ENCODE results near the gene ICAM2.
"Not testable (repeated sequence)": the region's sequence is repeated elsewhere in the genome, so short reads cannot be mapped to it uniquely, and the experiment has no call there.

Gene ICAM2

GRCh38 chr17:64036198-64036922 lies 15.9 kb upstream of the ICAM2 start:
- DNase-seq (no peak), ATAC-seq (no peak)
- H3K27me3 Mint-ChIP-seq, result no peaks in the 10 kb centered on the region
- H3K9me3 Mint-ChIP-seq, result no peaks in the 10 kb centered on the region
- peaks cover 2% of the 10 kb centered on the region for H3K36me3 Mint-ChIP-seq (ENCODE audit: low read depth)
- no peak overlapping the region for H3K4me3 Mint-ChIP-seq
- no peak overlapping the region for H3K27ac Mint-ChIP-seq
- no peaks in the 10 kb centered on the region for H3K4me1 Mint-ChIP-seq

- peaks cover 10% of the 10 kb centered on the region for H3K4me1 Mint-ChIP-seq
- no peak overlapping the region for H3K27ac Mint-ChIP-seq
- ATAC-seq (no peak), DNase-seq (no peak)
- H3K9me3 Mint-ChIP-seq, result no peaks in the 10 kb centered on the region
- H3K36me3 Mint-ChIP-seq (ENCODE audit: low read depth), result no peaks in the 10 kb centered on the region
- H3K27me3 Mint-ChIP-seq, result no peaks in the 10 kb centered on the region
- no peak overlapping the region for H3K4me3 Mint-ChIP-seq
Measured at GRCh38 chr17:64032081-64032480, 11.6 kb upstream of the ICAM2 start.

GRCh38 chr17:64028874-64029464 lies 8.5 kb upstream of the ICAM2 start:
- peaks cover 35% of the 10 kb centered on the region for H3K4me1 Mint-ChIP-seq
- H3K9me3 Mint-ChIP-seq, result no peaks in the 10 kb centered on the region
- H3K36me3 Mint-ChIP-seq (ENCODE audit: low read depth), result no peaks in the 10 kb centered on the region
- no peak overlapping the region for H3K4me3 Mint-ChIP-seq
- ATAC-seq, result no peak
- no peaks in the 10 kb centered on the region for H3K27me3 Mint-ChIP-seq
- H3K27ac Mint-ChIP-seq, result no peak overlapping the region
- DNase-seq, result peak; percentile 78

- H3K36me3 Mint-ChIP-seq (ENCODE audit: low read depth), result no peaks in the 10 kb centered on the region
- no peaks in the 10 kb centered on the region for H3K9me3 Mint-ChIP-seq
- ATAC-seq, result peak; percentile 76
- H3K4me3 Mint-ChIP-seq, result peak overlapping the region; percentile 70
- H3K27ac Mint-ChIP-seq, result peak overlapping the region; percentile 86
- H3K4me1 Mint-ChIP-seq, result peaks cover 61% of the 10 kb centered on the region
- no peaks in the 10 kb centered on the region for H3K27me3 Mint-ChIP-seq
- DNase-seq, result peak; percentile 88
Measured at GRCh38 chr17:64025732-64026294, 5.4 kb upstream of the ICAM2 start.

GRCh38 chr17:64024781-64025731 lies 4.6 kb upstream of the ICAM2 start:
- H3K36me3 Mint-ChIP-seq (ENCODE audit: low read depth), result no peaks in the 10 kb centered on the region
- H3K4me3 Mint-ChIP-seq, result peak overlapping the region; percentile 70
- DNase-seq (peak; percentile 41), ATAC-seq (peak; percentile 38)
- H3K27me3 Mint-ChIP-seq, result no peaks in the 10 kb centered on the region
- no peaks in the 10 kb centered on the region for H3K9me3 Mint-ChIP-seq
- peaks cover 68% of the 10 kb centered on the region for H3K4me1 Mint-ChIP-seq
- peak overlapping the region; percentile 86 for H3K27ac Mint-ChIP-seq

- ATAC-seq (no peak), DNase-seq (no peak)
- Mint-ChIP-seq H3K4me3 (no peak overlapping the region), H3K4me1 (peaks cover 69% of the 10 kb centered on the region), H3K27me3 (no peaks in the 10 kb centered on the region), H3K27ac (peak overlapping the region; percentile 86), H3K36me3 (ENCODE audit: low read depth) (no peaks in the 10 kb centered on the region), H3K9me3 (no peaks in the 10 kb centered on the region)
Measured at GRCh38 chr17:64024215-64024654, 3.8 kb upstream of the ICAM2 start.

- no peak for ATAC-seq
- H3K27ac Mint-ChIP-seq, result peak overlapping the region; percentile 99
- H3K9me3 Mint-ChIP-seq, result no peaks in the 10 kb centered on the region
- no peak for DNase-seq
- H3K36me3 Mint-ChIP-seq (ENCODE audit: low read depth), result peaks cover under 1% of the 10 kb centered on the region
- peak overlapping the region; percentile 58 for H3K4me3 Mint-ChIP-seq
- no peaks in the 10 kb centered on the region for H3K27me3 Mint-ChIP-seq
- H3K4me1 Mint-ChIP-seq, result peaks cover 75% of the 10 kb centered on the region
Measured at GRCh38 chr17:64022611-64023063, 2.2 kb upstream of the ICAM2 start.

GRCh38 chr17:64019551-64019961 lies 877 bp downstream of the ICAM2 start:
- H3K4me1 Mint-ChIP-seq, result peaks cover 80% of the 10 kb centered on the region
- H3K27ac Mint-ChIP-seq, result peak overlapping the region; percentile 99
- not testable (repeated sequence) for ATAC-seq; DNase-seq; H3K36me3 Mint-ChIP-seq (ENCODE audit: low read depth); H3K27me3 Mint-ChIP-seq; H3K9me3 Mint-ChIP-seq
- peak overlapping the region; percentile 99 for H3K4me3 Mint-ChIP-seq

- H3K36me3 Mint-ChIP-seq (ENCODE audit: low read depth), result peaks cover 5% of the 10 kb centered on the region
- H3K27ac Mint-ChIP-seq, result peak overlapping the region; percentile 90
- ATAC-seq (no peak), DNase-seq (no peak)
- peaks cover 84% of the 10 kb centered on the region for H3K4me1 Mint-ChIP-seq
- no peaks in the 10 kb centered on the region for H3K27me3 Mint-ChIP-seq
- peak overlapping the region; percentile 99 for H3K4me3 Mint-ChIP-seq
- no peaks in the 10 kb centered on the region for H3K9me3 Mint-ChIP-seq
Measured at GRCh38 chr17:64017381-64017980, 3.0 kb downstream of the ICAM2 start.

GRCh38 chr17:64016974-64017373 lies 3.5 kb downstream of the ICAM2 start:
- DNase-seq, result no peak
- Mint-ChIP-seq H3K9me3 (no peaks in the 10 kb centered on the region), H3K36me3 (ENCODE audit: low read depth) (peaks cover 6% of the 10 kb centered on the region), H3K27ac (peak overlapping the region; percentile 90), H3K4me3 (peak overlapping the region; percentile 78), H3K27me3 (no peaks in the 10 kb centered on the region), H3K4me1 (peaks cover 80% of the 10 kb centered on the region)
- ATAC-seq, result no peak

GRCh38 chr17:64016231-64016784 lies 4.1 kb downstream of the ICAM2 start:
- H3K9me3 Mint-ChIP-seq, result no peaks in the 10 kb centered on the region
- peaks cover 80% of the 10 kb centered on the region for H3K4me1 Mint-ChIP-seq
- H3K36me3 Mint-ChIP-seq (ENCODE audit: low read depth), result peaks cover 12% of the 10 kb centered on the region
- peak overlapping the region; percentile 78 for H3K4me3 Mint-ChIP-seq
- H3K27ac Mint-ChIP-seq, result peak overlapping the region; percentile 90
- DNase-seq (no peak), ATAC-seq (peak; percentile 22)
- H3K27me3 Mint-ChIP-seq, result no peaks in the 10 kb centered on the region

- no peaks in the 10 kb centered on the region for H3K9me3 Mint-ChIP-seq
- H3K4me3 Mint-ChIP-seq, result peak overlapping the region; percentile 78
- DNase-seq (no peak), ATAC-seq (no peak)
- peaks cover 78% of the 10 kb centered on the region for H3K4me1 Mint-ChIP-seq
- no peaks in the 10 kb centered on the region for H3K27me3 Mint-ChIP-seq
- H3K27ac Mint-ChIP-seq, result peak overlapping the region; percentile 90
- peaks cover 17% of the 10 kb centered on the region for H3K36me3 Mint-ChIP-seq (ENCODE audit: low read depth)
Measured at GRCh38 chr17:64015447-64015846, 5.0 kb downstream of the ICAM2 start.

GRCh38 chr17:64009571-64010402 lies 10.6 kb downstream of the ICAM2 start:
- peaks cover 71% of the 10 kb centered on the region for H3K4me1 Mint-ChIP-seq
- no peak for ATAC-seq
- no peaks in the 10 kb centered on the region for H3K27me3 Mint-ChIP-seq
- peak overlapping the region; percentile 37 for H3K27ac Mint-ChIP-seq
- no peaks in the 10 kb centered on the region for H3K9me3 Mint-ChIP-seq
- DNase-seq, result no peak
- peaks cover 21% of the 10 kb centered on the region for H3K36me3 Mint-ChIP-seq (ENCODE audit: low read depth)
- no peak overlapping the region for H3K4me3 Mint-ChIP-seq
